Frontal cortex (tissue), 4 donors: ENCODE measurements around the gene MED19. TPM values are rescaled to one million over a fixed set of nuclear protein-coding genes. Genes with fewer than 3 reads are reported as not detected.

ENCODE experiments used
- DNase-seq, 2 donors: peaks; one replicate each; pipeline ENCODE4 v3.0.0; 2012; ENCODE audit warnings: low spot score in 2 of 2
- FAIRE-seq: peaks from 2 replicates; lab custom pipeline; 2012; peaks lifted over from hg19 to GRCh38; lab: Jason Lieb, UNC
- small RNA-seq: library from RNA; depleted of rRNA; stranded (forward); fragments of <200 nt; gene quantifications from one replicate; pipeline ENCODE3, GENCODE V24; 2014
- total RNA-seq: library from RNA; depleted of rRNA; stranded (reverse); fragments of >200 nt; gene quantifications from one replicate; pipeline ENCODE4 v1.2.3, GENCODE V29; 2014
- donor health status: control.
- donor health status: control.
- donor health status: control.

The MED19 gene
- total RNA-seq, 1 donor from 2014 or later: 33.4 TPM

- DNase-seq (peak; percentile 91 to 96), FAIRE-seq (peak; percentile 47)
Observed at GRCh38 chr11:57657194-57658022, 54.6 kb downstream of the MED19 start, which contains the start of gene CLP1. CLP1 (plus strand) TSS chr11:57657762; CDS start chr11:57659477, 1,715 bp downstream.

DNA sequence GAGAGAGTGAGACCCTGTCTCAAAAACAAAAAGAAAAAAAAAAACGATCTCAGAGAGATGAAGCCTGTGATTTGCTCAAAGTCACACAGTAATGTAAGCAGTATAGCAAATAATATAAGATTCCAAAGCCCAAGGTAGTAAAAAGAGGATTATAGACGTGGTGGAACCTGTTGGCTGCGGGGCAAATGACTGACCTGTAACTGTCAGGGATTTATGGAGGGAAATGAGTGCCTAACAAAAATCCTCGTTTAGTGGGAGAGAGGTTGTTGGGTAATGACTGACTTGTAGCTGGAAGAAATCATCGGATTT is 55.2 kb downstream of the MED19 start:
- FAIRE-seq: no peak
- no peak for DNase-seq

Small RNA genes within 50 kb of the gene (small RNA-seq; reads per million reads assigned to genes)
- not detected for gene TMX2-CTNND1

Other genes with a start within 250 kb of the MED19 start
- gene SLC43A1, start 196.5 kb downstream of the MED19 start, total RNA-seq: 2.0 TPM
- gene TIMM10, start 181.5 kb downstream of the MED19 start, total RNA-seq: 39.9 TPM
- not detected for gene SMTNL1, start 174.6 kb downstream of the MED19 start, total RNA-seq
- 57.9 TPM for gene UBE2L6, start 144.5 kb downstream of the MED19 start, total RNA-seq
- gene SERPING1, start 114.5 kb downstream of the MED19 start, total RNA-seq: 7.3 TPM
- 5.3 TPM for gene YPEL4, start 62.3 kb downstream of the MED19 start, total RNA-seq
- gene CLP1, start 54.5 kb downstream of the MED19 start, total RNA-seq: 17.1 TPM
- gene ZDHHC5, start 44.1 kb downstream of the MED19 start, total RNA-seq: 15.1 TPM
- gene TMX2, start 378 bp upstream of the MED19 start, total RNA-seq: 39.1 TPM
- 48.9 TPM for gene SELENOH, start 29.3 kb upstream of the MED19 start, total RNA-seq
- not detected for gene BTBD18, start 39.6 kb upstream of the MED19 start, total RNA-seq
- gene CTNND1, start 49.6 kb upstream of the MED19 start, total RNA-seq: 96.6 TPM